CD4-positive, alpha-beta T cell treated with Interleukin-6 for 4 hours (primary cell): ENCODE data around the gene TGFBR3.

Experiments used
- DNase-seq: peaks from one replicate; pipeline ENCODE4 v3.0.0-alpha.2; 2020; ENCODE audit warnings: mixed read lengths

TGFBR3 gene

DNA sequence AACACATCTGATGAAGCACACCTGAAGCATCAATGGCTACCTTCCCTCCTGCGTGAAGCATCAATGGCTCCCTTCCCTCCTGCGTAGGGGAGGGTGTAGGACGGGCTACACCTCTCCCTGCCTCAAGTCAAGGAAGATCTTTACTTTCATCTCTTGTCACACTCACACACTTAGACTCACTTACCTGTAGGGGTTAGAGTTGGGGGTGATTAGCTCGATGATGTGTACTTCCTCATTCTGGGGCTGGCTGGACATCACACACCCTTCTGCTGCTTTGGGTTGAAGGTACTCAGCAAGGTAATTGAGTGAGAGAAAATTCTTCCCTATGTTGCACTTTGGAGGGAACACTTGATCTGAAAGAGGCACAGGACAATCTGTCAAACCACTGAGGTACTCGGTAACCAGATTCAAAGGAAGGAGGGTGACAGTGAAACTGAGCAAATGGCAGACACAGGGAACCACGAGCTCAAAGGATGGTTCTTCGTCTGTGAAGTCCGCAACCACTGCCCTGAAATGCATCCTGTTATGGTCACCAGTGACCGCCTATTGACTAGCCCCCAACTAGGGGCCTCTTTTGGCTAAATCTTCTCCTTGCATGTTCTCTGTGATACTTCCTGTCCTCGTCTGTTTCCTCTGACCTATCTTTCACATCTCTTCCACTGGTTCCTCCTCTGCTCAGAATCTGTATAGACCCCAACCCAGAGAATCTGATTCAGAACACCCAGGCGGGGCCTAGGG lies 156.2 kb downstream of the TGFBR3 start:
- DNase-seq: no peak

DNA sequence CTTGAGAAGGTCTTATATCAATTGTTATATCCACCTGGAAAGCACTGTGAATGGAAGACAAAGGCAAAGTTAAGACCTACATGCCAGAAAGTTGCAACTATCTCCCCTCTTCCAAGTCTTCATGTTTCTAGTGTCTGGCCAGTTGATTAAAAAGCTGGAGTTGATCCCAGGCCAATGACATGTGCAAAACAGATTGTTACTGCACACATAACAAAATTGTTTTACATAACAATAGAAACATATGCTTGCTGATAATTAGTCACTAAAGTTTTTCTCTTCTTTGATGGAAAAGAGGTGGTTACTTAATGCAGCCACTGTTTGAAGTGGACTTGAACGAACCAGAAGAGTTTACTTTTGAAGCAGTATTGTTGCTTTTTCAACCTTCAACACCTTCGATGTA lies 158.2 kb downstream of the TGFBR3 start:
- no peak for DNase-seq

DNA sequence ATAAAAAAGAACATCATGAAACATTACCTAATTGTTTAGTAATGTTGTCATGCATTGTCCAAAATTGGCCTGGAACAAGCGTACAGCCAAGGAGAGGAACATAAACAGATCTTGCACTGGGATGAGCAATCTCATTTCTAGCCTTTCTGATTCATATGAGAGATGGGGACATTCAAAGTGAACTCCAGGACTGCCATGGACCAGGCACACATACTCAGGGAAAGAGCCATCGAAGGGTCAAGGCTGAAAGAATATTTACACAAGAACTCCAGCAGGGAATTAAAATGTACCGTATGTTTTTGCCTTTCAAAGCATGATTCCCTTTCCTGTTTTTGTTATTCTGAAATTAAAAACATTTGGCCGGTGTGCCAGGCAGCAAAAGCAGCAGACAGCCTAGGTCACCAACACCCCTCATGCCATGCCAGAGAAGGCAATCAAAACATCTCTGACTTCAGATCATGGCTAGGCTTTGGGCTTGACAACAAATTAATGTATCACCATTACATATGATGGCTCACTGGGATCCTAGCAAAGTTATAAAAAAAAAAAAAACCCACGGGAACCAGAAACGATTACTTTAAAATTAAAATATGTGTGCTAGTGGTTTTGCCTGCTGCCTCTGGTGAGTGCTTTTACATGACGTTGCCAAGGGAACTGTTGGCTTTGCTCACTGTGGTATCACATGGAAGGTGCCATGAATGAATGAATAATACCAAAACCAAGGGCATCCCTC lies 159.8 kb downstream of the TGFBR3 start:
- no peak for DNase-seq

DNA sequence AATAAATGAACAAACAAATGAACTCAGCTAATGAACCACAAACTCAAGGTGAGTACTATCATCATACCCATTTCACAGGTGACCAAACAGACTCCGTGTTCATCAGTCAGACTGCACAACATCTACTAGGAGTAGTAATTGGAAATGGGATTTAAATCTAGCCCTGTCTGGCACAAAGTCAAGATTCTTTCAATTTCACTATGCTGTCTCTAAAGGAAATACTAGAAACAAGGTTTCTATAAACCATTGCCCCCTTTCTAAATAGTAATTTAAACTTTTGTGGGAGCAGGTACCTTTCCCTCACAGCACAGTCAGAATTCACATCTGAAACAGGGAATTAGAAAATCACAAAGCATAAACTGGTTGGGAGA lies 160.3 kb downstream of the TGFBR3 start:
- DNase-seq: no peak

DNA sequence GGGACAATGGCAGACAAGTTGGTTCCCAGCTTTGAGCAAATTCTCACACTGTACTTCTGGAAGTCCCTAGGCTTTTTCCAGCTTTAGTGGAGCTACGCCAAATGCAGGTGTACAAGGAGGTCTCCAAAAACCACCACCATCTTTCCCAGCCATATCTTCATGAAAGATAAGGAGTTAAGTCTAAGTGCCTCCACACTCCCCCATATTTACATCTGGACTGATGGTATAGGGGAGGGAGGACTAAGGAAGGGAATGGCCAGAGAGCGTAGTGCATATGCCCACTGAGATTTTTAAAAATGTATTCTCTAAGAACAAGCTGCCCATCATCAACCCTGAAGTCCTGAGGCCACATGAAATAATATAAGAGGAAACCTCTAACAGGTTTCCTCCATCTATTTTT lies 161.3 kb downstream of the TGFBR3 start:
- DNase-seq: no peak

DNA sequence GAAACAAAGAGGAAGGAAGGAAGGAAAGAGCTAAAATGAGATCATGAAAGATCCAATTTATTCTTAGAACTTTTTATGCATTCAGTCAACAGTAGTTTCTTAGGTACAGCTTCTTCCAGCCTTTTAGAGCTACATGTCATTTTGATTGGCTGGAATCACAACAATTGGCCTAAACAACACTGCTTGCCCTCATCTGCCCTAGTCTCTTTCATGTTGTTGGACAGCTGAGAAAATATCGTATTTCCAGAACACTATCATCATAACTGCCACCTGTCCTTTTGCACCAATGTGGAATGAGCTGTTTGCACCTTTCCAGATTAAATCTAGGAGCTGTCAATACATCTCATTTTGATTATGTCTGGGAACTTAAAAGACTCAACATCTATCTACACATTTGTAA lies 161.7 kb downstream of the TGFBR3 start:
- DNase-seq: no peak

DNA sequence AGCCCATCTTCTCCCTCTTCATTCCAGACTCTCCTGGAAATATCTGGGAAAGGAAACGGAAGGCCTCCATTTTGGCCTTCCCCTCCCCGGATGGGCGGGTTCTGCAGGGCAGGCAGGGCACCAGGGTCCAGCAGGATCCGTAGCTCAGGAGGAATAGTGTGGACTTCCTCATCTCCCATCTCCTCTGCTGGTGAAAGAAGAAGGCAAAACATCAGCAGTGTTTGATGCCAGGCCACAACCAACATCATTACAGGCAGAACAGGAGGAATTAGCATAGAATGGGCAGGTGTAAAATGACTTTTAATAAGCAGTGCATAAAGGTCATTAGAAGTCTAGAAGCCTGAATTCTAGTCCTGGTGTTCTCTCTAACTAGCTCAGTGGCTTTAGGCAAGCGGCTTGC lies 165.9 kb downstream of the TGFBR3 start:
- DNase-seq: no peak

DNA sequence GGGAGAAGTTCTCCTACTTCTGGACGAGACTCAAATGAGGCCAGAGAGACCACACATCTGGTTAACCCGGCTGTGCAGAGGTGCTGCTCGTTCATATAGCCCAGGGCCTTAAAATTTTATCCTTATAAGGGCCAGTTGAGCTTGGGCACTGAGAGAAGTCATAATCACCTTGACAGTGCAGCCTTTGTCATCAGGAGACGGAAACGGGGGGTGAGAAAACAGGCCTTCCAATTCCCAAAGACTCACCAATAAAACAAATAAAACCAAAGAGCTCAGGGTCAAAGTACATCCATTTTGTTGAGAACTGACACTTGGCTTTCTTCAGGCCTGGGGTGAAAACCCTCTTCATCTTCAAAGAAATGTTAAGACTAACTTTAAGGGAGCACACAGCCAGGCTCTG lies 167.1 kb downstream of the TGFBR3 start:
- DNase-seq: no peak

DNA sequence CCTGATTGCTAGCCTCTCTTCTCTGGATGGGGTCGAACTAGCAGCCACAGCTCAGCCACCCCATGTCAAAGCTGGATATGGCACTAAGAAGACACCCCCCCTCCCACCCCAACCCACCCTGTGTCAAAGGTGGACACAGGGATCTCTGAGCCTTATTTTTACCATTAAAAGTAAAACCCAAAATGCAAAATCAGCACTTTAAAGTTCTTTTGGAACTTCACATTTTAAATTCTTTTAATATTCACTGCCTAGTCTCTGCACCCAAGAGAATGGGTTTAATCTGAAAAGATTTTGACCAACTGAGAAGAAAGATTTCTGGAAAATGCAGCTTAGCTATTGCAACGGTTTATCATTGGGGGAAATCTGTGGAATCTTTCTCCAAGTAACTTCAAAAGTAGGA lies 167.6 kb downstream of the TGFBR3 start:
- DNase-seq: no peak

DNA sequence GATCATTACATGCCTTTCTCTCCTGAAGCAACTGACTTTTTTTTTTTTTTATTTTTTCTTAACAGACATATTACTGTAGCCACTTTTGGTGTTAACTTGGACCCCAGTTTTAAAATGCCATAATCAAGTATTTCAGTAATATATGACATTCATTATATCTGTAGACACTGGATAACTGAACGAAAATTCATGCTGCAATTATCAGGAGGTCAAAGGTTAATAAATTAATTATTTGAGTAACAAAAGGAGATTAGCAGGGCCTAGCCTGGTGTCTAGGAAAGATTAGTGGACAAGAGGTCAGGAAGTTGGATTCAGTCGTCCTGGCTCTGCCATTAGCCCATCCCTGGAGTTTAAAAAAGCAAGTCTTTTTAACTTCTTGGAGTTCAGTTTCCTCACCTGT lies 168.1 kb downstream of the TGFBR3 start:
- DNase-seq: no peak

DNA sequence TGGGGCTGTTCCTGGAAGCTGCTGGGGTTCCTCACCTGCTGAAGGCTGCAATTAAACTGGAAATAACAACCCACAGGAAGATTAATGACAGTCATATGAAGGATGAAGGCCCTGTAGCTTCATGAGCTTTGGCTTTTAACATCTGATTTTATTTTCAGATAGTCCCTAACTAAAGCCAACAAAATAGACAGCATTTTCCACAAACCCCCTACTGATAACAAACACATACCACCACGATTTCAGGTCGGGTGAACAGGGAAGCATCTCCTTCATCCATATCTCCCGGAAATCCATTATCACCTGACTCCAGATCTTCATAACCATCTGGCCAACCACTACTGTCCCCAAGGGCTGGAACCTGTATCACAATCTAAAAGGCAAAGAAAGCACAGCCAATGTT lies 169.6 kb downstream of the TGFBR3 start:
- DNase-seq: no peak

DNA sequence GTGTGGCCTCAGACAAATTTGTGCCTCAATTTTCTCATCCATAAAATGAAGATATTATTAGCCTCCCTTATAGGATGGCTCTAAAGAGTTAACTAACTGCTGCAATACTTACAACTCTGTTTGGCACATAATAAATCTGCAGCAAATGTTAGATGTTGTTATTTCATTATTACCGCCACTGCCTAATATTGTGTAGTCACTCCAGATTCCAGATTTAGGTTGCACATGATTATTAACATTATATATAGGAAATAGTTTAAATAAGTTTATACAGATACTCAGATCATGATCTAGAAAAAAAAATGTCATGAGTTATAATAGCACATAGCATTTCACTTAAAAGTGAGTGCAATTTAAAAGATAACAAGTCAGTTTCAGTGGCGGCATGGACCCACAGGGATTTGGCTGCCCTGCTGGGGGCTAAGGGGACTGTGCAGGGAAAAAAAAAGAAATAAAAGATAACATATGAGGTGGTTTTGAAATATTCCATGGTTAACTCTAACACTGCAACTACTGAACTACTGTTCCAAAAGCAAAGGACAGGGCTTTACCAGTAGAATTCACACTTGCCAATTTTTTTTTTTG lies 170.4 kb downstream of the TGFBR3 start:
- DNase-seq: no peak

DNA sequence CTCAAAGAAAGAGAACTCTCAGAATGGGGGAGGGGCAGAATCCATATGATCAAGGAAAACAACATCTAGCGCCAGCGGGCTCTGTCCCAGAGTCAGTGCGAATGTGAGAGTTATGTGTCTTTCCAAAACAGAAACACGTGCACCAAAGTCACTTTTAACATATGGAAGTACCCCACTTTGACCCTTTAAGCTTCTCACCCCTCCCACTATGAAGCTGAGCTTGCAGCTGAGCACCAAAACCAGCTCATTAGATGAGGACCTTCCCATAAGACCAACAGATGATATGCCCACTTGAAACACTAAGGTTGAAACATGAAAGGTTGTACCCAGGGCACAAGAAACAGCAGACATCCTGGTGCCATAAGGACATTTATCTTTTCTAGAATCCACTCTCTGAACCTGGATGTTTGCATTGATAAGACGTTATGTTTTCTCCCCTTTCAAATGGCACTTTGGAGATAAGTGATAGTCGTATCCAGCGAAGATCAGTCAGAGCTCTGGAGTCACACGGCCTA lies 171.0 kb downstream of the TGFBR3 start:
- no peak for DNase-seq

DNA sequence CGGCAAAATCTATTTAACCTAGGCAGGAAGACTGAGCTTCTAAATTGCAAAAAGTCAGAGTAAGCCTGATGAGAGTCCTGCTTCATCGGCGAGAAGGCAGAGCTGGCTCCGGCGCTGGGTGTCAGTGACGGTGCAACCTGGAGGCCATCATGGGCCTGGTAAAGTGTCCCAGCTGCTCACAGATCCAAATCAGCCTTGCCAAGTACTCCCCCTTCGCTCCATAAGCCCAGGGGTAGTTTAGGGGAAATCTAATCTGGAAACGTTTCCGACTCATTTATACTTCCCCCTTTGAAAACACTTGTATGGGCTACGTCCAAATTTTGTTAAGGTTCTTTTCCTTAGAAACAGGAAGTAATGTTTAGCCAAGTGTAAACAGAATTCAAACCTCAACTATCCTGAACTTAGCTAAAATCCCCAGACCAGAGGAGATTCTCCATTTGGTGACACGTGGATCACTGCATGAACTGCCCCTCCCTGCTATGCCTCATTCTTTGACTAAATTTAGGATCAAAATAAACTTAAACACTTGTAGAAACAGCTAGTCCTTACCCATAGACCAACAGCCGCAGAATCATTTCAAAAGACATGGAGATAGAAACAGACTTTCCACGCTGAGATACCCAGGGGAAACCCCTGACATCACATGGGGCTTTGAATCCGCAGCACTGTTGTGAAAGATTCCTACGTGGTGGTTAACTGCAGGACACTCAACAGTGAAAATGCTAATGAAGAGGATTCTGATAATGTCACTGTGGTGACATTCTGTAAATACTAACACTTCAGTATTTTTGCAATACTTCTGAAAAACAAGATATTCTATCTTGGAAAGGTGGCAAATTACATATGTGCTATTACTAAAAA lies 172.7 kb downstream of the TGFBR3 start:
- no peak for DNase-seq

DNA sequence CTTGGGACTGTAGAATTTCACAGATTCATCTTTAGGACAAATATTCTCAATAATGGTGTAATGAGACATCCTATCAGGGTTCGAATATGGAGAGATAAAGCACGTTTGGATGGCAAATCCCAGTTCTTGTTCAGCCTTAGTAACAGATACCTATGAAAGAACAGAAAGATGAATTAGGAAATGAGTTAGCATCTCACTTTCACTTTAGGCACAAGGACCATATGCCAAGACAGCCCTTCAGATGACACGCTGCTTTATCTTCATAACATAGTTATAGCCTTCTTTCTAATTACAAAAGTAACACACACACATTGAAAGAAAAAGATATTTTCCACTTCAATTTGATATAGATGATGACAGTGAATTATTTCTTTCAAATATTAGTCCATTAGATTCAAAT lies 173.6 kb downstream of the TGFBR3 start:
- DNase-seq: no peak

DNA sequence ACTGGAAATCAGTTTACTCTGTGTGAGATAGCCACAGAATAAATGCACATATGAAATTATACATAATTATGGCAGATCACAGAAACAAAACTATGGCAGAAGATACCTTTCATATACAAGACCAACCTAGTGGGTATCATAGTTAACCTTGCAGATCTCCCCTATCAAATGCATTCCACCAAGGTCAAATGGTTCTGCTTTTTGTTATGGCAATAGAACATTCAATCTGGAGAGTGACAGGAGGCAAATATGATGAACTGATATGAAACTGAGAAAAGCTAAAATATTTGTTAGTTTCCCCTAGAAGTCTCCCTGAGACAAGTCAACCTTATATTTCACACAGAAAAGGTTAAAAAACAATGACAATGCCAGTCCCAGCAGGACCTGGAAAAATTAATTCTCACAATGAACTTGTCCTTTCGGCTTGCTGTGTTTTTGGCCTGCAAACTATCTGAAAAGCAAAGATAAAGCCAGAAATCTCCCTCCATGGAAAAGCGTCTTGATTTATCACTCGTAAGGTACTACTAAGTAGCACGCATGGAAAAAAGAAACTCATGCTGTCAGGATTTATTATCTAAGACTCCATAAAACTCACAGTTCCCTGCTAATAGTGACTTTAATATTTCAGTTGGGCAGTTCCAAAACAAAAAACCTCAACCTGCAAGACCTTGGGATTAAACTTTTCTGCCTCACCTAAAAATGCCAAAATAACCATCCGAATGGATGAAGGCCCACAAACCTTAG lies 174.3 kb downstream of the TGFBR3 start:
- DNase-seq: no peak

DNA sequence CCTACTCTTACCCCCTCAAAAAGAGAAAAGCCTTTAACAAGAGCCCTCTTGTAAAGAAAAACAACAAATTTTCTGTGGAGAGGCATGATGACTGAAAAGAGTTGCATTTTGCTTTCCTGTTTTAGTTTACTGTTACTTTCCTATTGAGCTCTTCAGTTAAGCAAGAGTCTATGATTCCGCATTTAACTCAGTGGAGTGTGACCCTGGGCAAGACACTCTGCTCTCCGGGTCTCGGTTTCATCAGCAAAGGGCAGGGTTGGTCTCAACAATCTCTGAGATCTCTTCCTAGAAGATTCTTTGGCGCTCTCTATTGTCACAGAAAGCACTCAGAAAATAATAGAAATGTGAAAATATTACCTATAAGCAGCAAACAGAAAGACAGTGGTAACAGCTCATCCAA lies 175.7 kb downstream of the TGFBR3 start:
- no peak for DNase-seq

DNA sequence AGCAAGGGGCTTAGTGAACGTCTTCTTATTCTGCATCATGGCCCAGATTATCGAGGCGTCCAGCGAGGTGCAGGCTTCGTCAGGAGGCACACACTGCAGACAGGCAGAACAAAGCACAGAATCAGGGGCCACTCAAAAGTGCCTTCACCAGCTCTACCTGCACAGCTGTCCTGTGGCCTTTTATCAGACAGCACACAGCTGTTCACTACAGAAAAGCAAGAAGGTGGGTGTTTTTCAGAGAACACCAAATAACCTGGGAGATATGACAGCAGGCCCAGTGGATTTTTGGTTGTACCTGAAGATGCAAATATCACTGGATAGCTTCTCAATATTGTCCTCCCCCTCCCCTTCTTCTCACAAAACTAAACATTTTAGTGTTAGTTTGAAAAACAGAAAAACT lies 177.3 kb downstream of the TGFBR3 start:
- DNase-seq: no peak

DNA sequence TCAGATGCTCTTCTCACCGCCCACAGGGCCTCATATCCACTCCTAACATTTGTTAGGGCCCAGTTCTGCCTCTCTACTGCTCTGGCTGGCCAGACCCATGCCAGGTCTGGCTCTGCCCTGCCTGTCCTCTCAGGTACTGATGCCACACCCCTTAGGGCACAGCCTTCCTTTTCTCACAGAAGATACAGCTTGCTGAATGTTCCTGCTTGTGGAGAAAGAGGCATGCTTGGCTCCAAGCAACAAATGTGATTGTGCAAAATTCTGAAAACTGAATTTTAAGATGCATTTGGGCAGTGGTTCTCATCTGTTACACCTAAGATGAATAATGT lies 178.1 kb downstream of the TGFBR3 start:
- no peak for DNase-seq

DNA sequence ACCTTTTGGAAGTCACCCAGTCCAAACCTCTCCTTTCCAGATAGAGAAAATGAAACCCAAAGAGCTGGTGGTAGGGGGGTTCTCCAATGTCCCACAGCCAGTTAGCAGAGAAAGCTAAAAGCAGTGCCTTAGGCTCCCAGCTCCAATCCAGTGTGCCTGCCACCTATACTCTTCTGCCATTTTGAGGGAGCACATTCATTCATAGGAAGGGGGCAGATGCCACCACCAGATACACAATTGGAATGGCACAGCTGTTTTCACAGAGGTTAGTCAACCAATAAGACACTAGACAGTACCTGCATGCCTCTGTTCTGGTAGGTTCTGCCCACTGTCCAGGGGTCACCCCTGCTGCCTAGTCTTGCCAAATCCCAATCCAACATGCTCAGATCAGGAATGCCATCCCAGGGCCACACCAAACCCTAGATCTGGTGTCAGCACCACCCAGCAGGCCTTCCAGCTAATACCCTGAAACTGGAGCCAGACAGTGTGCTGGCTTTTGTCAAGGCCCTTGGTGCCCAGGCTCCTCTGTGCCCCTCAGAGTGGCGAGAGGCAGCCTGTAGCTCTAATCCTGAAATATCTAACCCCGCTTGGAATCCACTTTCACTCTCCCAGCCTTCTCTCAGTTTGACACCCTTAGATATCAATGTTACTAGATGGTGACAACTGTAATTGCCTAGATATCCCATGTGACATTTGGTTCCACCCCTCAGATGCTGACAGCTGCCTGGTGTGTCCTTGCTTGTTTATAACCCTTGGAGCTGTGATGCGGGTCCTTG lies 178.6 kb downstream of the TGFBR3 start:
- DNase-seq: no peak

DNA sequence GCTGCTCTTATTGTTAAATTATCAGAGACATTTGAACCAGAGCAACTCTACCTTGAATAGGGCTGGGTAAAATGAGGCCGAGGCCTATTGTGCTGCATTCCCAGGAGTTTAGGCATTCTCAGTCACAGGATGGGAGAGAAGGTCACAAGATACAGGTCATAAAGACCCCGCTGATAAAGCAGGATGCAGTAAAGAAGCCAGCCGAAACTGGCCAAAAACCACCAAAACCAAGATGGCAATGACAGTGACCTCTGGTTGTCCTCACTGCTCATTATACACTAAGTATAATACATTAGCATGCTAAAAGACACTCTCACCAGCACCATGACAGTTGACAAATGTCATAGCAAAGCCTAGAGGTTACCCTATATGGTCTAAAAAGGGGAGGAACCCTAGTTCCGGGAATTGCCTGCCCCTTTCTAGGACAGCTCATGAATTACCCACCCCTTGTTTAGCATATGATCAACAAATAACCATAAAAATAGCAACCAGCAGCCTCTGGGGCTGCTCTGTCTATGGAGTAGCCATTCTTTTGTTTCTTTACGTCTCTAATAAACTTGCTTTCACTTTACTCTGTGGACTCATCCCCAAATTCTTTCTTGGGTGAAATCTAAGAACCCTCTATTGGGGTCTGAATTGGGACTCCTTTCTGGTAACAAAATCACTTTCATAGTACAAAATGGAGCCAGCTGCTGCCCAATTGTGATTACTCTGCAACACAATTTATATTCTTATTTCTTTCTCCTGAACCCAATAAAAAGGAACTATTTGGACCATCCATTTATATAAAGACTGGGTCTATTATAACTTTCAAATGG lies 179.6 kb downstream of the TGFBR3 start:
- no peak for DNase-seq
